K562 (cell line): Measurements from ENCODE around the gene PNPLA7. TPM values are rescaled to one million over a fixed set of nuclear protein-coding genes. Genes with fewer than 3 reads are reported as not detected.

Experiments
- ATAC-seq: fragments of 200-7000 bp; cut with Tn5 transposase; 3 replicates; pipeline ENCODE4 v1.9.1; 2020; ENCODE audit warnings: moderate library complexity
- BruUV-seq: library from RNA; stranded (reverse); fragments of 400-500 nt; replicated peaks from 2 replicates; lab custom pipeline; 2021; lab: Mats Ljungman, UMichigan
- CTCF ChIA-PET: fragments of 300-600 bp; formaldehyde crosslinking; extraction: SDS; loops from one replicate; lab custom pipeline; 2021; ENCODE audit warnings: low intra/inter-chr PET ratio; lab: Yijun Ruan, JAX
- POLR2A ChIA-PET: fragments of 300-600, 350-650 bp; sonication (Branson Sonifier 250); formaldehyde crosslinking; extraction: SDS; loops from one replicate; lab custom pipeline; 2021; ENCODE audit warnings: antibody characterized with exemption, inconsistent platforms; lab: Yijun Ruan, JAX
- DNase-seq, 4 experiments: peaks; one replicate each; pipeline versions ENCODE4 v3.0.0 to v3.0.0-alpha.2; 2011 to 2018; ENCODE audit warnings: low spot score in 3 of 4, mixed read lengths in 3 of 4; ENCODE audit errors: extremely low read depth in 1 of 4
- FAIRE-seq: peaks from 2 replicates; lab custom pipeline; 2011; peaks lifted over from hg19 to GRCh38; lab: Jason Lieb, UNC
- H2AFZ ChIP-seq: 2 replicates; pipeline ENCODE4 v1.6.0; 2011; ENCODE audit warnings: low read depth, low read length, control low read depth, inconsistent platforms
- H3K27ac ChIP-seq: fragments of 200-600 bp; 3 replicates; pipeline ENCODE4 v1.8.0; 2011; ENCODE audit warnings: low read depth, mild to moderate bottlenecking, control low read depth, inconsistent platforms, low read length, moderate library complexity, mixed read lengths; ENCODE audit errors: extremely low read depth
- H3K27me3 ChIP-seq, 2 experiments: fragments of 300-600 bp in 1 of 2; 2 replicates in 1 of 2; 3 replicates in 1 of 2; pipeline versions ENCODE4 v1.6.0 to v1.8.0; 2011; ENCODE audit warnings: inconsistent platforms in 2 of 2, low read length in 2 of 2, mild to moderate bottlenecking in 1 of 2, mixed read lengths in 1 of 2, moderate library complexity in 1 of 2; ENCODE audit not compliant: control insufficient read depth in 2 of 2, insufficient read depth in 2 of 2
- H3K36me3 ChIP-seq: fragments of 300-600 bp; 3 replicates; pipeline ENCODE4 v1.8.0; 2011; ENCODE audit warnings: mild to moderate bottlenecking, low read length, inconsistent platforms; ENCODE audit not compliant: control insufficient read depth, insufficient read depth
- H3K4me1 ChIP-seq, 2 experiments: fragments of 200-600 bp in 1 of 2; replicated peaks in 1 of 2; 2 replicates in 1 of 2; 3 replicates in 1 of 2; pipeline versions ENCODE4 v1.5.1 to v1.8.0; 2011; ENCODE audit warnings: inconsistent platforms in 2 of 2, low read length in 2 of 2, mild to moderate bottlenecking in 1 of 2, mixed read lengths in 1 of 2, moderate library complexity in 1 of 2; ENCODE audit not compliant: control insufficient read depth in 2 of 2, insufficient read depth in 2 of 2
- H3K4me2 ChIP-seq: 2 replicates; pipeline ENCODE4 v1.6.1; 2011; ENCODE audit warnings: low read length, control low read depth, inconsistent platforms, mixed read lengths; ENCODE audit not compliant: insufficient read depth
- H3K4me3 ChIP-seq: fragments of 200-600 bp; sonication (generic), shearing (Covaris generic); 2 replicates; pipeline ENCODE4 v1.5.1; 2016; ENCODE audit warnings: control low read depth, inconsistent platforms
- H3K79me2 ChIP-seq: fragments of 200-600 bp; 3 replicates; pipeline ENCODE4 v1.8.0; 2011; ENCODE audit warnings: low read length, inconsistent platforms; ENCODE audit not compliant: control insufficient read depth, insufficient read depth
- H3K9ac ChIP-seq, 2 experiments: 2 replicates each; pipeline versions ENCODE4 v1.6.0 to v1.6.1; 2011; ENCODE audit warnings: low read depth in 2 of 2, low read length in 2 of 2, control low read depth in 1 of 2, inconsistent platforms in 1 of 2, mild to moderate bottlenecking in 1 of 2, mixed read lengths in 1 of 2; ENCODE audit not compliant: insufficient read depth in 1 of 2
- H3K9me1 ChIP-seq: one replicate; pipeline ENCODE4 v1.6.0; 2011; ENCODE audit warnings: inconsistent platforms, mild to moderate bottlenecking, low read length, moderate library complexity; ENCODE audit not compliant: control insufficient read depth, insufficient read depth
- H3K9me3 ChIP-seq: replicated peaks from 2 replicates; pipeline ENCODE4 v1.5.1; 2011; ENCODE audit warnings: low read depth, low read length, inconsistent platforms; ENCODE audit not compliant: control insufficient read depth, insufficient read depth
- H4K20me1 ChIP-seq: replicated peaks from 2 replicates; pipeline ENCODE4 v1.6.1; 2011; ENCODE audit warnings: low read length, inconsistent platforms, mixed read lengths; ENCODE audit not compliant: control insufficient read depth, insufficient read depth
- TOE1 ChIP-seq, 2 experiments: fragments of 450-650 bp in 1 of 2; sonication (generic) in 1 of 2; formaldehyde crosslinking in 1 of 2; IDR thresholded peaks; 2 replicates each; pipeline versions ENCODE4 v1.7.1 to v1.8.0; 2016 to 2022; ENCODE audit warnings: borderline replicate concordance in 2 of 2, mild to moderate bottlenecking in 2 of 2, antibody characterized with exemption in 1 of 2, inconsistent platforms in 1 of 2, low read depth in 1 of 2, missing genetic modification reagents in 1 of 2, moderate library complexity in 1 of 2
- WGBS: fragments of 100-300 bp; shearing (Covaris generic); methylation state at CpG from one replicate; pipeline ENCODE4 v1.1.6; 2016; ENCODE audit warnings: low coverage, mixed read lengths; ENCODE audit not compliant: insufficient coverage; ENCODE audit errors: missing lambda C conversion rate; 5-methylcytosine and 5-hydroxymethylcytosine counted together
- in situ Hi-C: fragments of 300-500 bp; cut with MboI; formaldehyde crosslinking; loops from 4 replicates; pipeline ENCODE4 v1.15.0; 2018; ENCODE audit warnings: inconsistent platforms, mixed read lengths
- intact Hi-C: fragments of 100-400 bp; cut with micrococcal nuclease; formaldehyde crosslinking; loops from 2 replicates; pipeline ENCODE4 v1.14.2; 2022
- polyA plus RNA-seq, 8 experiments: library from polyadenylated mRNA; depleted of rRNA in 4 of 8; stranded (reverse) in 5 of 8; unstranded in 3 of 8; fragments of >200 nt; fragmentation: Nextera tagmentation in 2 of 8; fragmentation: Illumina TruSeq in 1 of 8; extraction: Ambion mirVana in 2 of 8; extraction: Trizol in 1 of 8; gene quantifications; 2 replicates each; pipeline versions ENCODE4 v1.2.1 to v1.2.3, GENCODE V29; 2011 to 2014; ENCODE audit warnings: inconsistent platforms in 1 of 8, missing spikeins in 1 of 8
- total RNA-seq, 7 experiments: library from RNA; depleted of rRNA in 6 of 7; stranded (reverse); fragments of >200 nt in 6 of 7; fragmentation: Illumina TruSeq in 2 of 7; extraction: Trizol in 2 of 7; gene quantifications; 2 replicates each; pipeline versions ENCODE4 v1.2.1 to v1.2.3, GENCODE V29; 2011 to 2021; ENCODE audit warnings: low replicate concordance in 1 of 7

Gene PNPLA7
- total and polyA plus RNA-seq, 9 of the 15 experiments (the other 6 are each of a cell fraction or from before 2014, with no cell fraction given) = 0.01 to 0.85 (median 0.19) TPM; not detected in 1

DNA sequence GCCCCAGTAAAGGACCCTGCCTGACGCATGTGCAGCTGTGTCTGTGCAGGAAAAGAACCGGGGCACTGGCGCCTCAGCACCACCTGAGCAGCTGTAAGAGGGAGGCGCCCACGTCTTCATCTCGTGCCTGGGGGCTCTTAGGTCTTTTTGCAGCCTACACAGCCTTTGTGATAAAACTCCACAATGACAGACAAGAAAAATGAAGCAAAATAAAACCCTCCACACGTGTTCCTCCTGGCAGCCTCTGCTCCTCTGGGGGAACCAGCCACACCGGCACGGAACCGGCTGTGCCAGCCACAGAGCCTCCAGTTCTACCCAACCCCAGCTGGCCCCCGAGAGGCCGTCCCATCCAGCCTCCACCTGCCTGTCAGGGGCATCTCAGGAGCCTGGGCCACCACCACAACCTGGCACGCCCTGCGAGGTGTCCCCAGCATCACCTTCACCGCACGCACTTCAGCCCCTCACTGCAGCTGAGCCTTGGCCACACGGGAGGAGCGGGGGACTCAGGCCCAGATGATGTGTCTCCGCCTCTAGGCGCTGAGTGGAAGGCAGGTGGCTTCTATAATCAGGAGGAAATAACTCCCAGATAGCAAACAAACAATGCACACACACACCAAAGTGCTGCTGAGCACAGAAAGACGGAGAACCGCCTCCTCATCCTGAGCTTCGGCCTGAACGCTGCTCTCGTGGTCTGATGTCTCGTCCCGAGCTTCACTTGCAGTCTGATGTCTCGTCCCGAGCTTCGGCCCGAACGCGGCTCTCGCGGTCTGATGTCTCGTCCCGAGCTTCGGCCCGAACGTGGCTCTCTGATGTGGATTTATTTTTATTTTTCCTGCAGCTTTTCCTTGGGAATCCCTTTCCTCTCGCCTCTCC lies 62.5 kb downstream of the PNPLA7 start:
- Histone ChIP-seq H3K4me2 (no peak overlapping the region), H4K20me1 (no peaks in the 10 kb centered on the region), H3K9ac (peak overlapping the region in 1 of 2 experiments; percentile 77; a peak in 2 of 4 replicates), H3K79me2 (no peaks in the 10 kb centered on the region), H3K27ac (no peak overlapping the region), H3K9me3 (no peaks in the 10 kb centered on the region), H3K4me3 (no peak overlapping the region), H3K9me1 (no peaks in the 10 kb centered on the region), H3K4me1 (peaks cover 26 to 62% of the 10 kb centered on the region in 2 experiments), H3K36me3 (no peaks in the 10 kb centered on the region), H2AFZ (no peak overlapping the region), H3K27me3 (no peaks in the 10 kb centered on the region; a peak in 1 of 5 replicates)
- TF ChIP-seq TOE1 (IDR thresholded peaks at IDR 0.05; ENCODE audit: borderline replicate concordance) (no peak), TOE1 (CRISPR knock-in tag; IDR thresholded peaks at IDR 0.05; ENCODE audit: borderline replicate concordance, low read depth) (no peak)
- CTCF ChIA-PET = no interaction called here
- ATAC-seq = no peak
- POLR2A ChIA-PET = interaction anchor here (0.6 kb wide), 1 partner anchor 12 kb away, joined by 3 read pairs; no protein-coding TSS in a partner anchor
- intact Hi-C loops = no loop called here
- FAIRE-seq = no peak
- in situ Hi-C loops = no loop called here
- WGBS = 68% methylated on average over 32 of the region's 41 CpGs
- BruUV-seq = no TSS peak
- no peak for DNase-seq
